ENCODE results near the gene ATXN3L. TPM values are rescaled to one million over a fixed set of nuclear protein-coding genes. Genes with fewer than 3 reads are reported as not detected.
"Not testable (repeated sequence)": the region's sequence is repeated elsewhere in the genome, so short reads cannot be mapped to it uniquely, and the experiment has no call there.

ATXN3L gene
- total RNA-seq, 1 donor from 2014 or later = not detected

DNA sequence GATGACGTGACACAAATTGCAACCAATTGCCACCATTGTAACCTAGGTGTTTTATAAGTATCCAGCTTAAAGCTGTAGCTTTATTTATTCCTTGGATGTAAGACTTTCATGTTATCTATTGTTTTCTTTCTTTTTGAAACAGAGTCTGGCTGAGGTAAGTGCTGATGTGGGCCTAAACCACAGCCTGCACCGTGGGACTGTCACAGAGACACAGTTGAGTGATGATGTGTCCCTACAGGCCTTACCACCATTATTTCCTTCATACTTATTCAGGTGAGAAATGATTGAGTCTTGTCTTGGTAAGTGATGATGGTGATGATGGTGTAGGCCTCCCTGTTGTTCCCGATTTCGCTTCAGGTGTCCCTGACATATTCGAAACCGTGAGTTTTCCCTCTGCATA, 8.3 kb downstream of the ATXN3L start:
- DNase-seq (ENCODE audit: low spot score) = no peak
- intact Hi-C loops (cut with DNase I) = no loop called here

DNA sequence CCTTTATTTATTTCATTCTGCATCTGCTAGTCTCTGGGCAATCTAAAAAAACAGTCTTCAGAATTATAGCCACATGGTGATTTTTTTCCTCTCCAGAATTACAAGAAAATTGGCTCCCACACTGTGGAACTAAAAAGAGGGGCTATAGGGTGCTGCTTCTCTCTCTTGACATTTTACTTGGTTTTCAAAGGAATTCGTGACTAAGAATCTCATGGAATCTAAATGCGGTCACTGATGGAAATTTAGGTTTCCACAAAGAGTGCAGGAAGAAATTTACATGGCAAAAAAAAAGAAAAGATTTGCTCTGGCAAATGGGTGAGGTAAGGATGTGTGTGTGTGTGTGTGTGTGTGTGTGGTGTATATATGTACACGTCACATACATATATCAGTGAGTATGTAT, 10.2 kb downstream of the ATXN3L start:
- DNase-seq (ENCODE audit: low spot score) = no peak
- intact Hi-C loops (cut with DNase I) = no loop called here

DNA sequence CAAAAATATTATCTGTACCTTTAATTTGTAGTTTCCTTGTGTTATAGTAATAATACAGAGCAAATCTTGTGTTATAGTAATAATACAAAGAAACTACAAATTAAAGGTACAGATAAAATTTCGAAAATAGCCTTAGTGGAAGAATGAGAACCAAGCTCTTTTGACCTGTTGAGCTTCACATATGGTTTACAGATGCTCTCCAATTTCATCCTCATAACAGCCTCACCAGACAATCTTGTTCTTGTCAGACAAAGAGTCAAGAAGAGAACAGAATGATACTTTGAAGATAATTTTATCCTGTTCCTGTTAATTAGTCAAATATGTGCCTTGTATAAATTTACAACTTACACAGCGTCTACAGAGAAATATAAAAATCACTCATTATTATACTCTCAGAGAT, 12.8 kb downstream of the ATXN3L start:
- no peak for DNase-seq (ENCODE audit: low spot score)
- intact Hi-C loops (cut with DNase I) = no loop called here

DNA sequence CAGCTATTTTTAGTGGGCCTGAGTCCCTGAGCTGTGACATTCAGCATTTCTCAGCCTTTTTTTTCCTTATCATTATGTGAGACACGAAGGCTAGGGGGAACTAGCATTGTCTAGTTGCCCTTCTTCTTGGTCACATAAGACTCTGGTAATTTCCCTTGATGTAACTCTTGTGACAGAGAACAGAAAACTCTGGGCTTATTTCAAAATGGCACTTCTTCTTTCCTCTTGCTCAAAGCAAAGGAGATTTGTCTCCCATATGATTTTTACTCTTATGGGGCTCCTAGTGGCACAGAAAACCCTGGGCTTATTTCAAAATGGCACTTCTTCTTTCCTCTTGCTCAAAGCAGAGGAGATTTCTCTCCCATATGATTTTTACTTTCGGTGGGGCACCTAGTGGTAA, 14.7 kb downstream of the ATXN3L start:
- DNase-seq (ENCODE audit: low spot score) = no peak
- intact Hi-C loops (cut with DNase I) = no loop called here

DNA sequence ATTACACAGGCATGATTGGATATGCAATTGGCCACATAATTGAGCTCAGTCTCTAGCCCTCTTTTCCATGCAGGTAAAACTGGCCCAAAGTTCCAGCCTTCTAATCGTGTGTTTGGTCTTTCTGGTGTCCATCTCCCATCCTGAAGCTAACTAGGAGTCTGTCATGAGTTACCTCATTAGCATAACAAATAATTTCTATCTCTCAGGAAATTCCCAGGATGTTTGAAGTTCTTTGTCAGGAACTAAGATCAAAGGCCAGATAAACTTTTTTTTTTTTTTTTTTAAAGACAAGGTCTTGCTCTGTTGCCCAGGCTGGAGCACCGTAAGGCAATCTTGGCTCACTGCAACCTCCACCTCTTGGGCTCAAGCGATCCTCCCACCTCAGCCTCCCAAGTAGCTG, 15.8 kb downstream of the ATXN3L start:
- intact Hi-C loops (cut with DNase I) = no loop called here

DNA sequence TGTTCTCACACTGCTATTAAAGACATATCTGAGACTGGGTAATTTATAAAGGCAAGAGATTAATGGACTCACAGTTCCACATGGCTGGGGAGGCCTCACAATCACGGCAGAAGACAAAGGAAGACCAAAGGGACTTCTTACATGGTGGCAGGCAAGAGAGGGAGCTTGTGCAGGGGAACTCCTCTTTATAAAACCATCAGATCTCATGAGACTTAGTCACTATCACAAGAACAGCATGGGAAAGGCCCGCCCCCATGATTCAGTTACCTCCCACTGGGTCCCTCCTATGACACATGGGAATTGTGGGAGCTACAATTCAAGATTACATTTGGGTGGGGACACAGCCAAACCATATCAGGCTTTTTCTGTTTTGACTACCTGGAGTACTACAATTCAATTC, 16.6 kb downstream of the ATXN3L start:
- intact Hi-C loops (cut with DNase I); DNase-seq (ENCODE audit: low spot score): not testable (repeated sequence)

More for the DNA sequence above, 15.8 kb downstream of the ATXN3L start:
- no peak for DNase-seq (ENCODE audit: low spot score)

DNA sequence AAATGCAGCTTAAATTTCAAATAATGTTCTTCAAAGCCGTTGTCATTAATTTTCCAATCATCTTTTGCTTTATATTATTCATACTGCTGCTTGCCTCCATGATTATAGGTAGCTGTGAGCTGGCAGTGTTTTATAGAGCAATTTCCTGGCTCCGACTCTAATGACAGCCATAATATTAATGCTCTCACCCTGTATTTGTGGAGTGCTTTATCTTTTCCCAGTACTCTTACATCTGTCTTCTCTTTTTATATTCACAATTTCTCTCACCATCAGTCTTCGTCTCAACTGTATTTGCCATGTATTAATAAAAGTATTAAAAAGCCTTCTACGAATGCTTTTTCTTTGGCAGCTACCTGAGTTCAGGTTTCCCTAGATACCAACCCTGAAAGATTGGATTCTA, 21.0 kb downstream of the ATXN3L start:
- DNase-seq (ENCODE audit: low spot score) = no peak
- intact Hi-C loops (cut with DNase I) = no loop called here

DNA sequence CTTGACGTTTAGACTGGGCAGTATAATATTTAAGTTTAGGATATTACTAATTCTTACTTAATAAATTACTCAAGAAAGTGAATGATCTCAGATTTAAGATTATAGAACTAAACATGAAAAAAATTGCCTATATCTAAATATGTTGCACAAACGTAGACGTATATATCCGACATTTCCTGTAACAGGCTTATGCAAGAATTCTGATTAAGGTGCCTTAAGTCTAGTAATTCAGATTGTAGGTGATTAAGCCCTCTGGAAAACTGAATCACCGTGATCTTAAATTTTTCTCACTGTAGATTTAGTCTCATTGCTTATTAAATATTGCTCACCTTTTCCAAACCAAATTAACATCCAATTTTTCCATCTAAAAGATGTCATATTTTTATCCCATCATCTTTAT, 24.0 kb downstream of the ATXN3L start:
- intact Hi-C loops (cut with DNase I) = no loop called here

DNA sequence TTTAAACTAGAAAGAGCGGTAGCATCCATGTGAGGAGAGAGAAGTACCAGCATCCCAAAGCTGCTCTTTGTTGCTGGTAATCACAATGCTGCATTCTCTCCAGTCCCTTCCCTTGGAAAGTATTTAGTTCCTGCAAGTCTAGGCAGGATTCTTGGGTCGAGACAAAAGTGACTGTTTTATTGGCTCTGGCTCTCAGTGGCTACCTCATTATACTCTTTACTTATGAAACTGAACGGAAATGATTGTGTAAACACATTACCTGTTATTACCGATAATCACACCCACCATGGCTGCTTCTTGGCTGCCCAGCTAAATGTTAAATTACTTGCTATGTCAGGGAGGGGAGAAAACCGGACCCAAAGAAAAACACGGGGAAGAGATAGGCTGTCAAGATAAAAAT, 26.2 kb downstream of the ATXN3L start:
- DNase-seq (ENCODE audit: low spot score) = no peak
- intact Hi-C loops (cut with DNase I) = no loop called here

More for the DNA sequence above, 24.0 kb downstream of the ATXN3L start:
- no peak for DNase-seq (ENCODE audit: low spot score)

DNA sequence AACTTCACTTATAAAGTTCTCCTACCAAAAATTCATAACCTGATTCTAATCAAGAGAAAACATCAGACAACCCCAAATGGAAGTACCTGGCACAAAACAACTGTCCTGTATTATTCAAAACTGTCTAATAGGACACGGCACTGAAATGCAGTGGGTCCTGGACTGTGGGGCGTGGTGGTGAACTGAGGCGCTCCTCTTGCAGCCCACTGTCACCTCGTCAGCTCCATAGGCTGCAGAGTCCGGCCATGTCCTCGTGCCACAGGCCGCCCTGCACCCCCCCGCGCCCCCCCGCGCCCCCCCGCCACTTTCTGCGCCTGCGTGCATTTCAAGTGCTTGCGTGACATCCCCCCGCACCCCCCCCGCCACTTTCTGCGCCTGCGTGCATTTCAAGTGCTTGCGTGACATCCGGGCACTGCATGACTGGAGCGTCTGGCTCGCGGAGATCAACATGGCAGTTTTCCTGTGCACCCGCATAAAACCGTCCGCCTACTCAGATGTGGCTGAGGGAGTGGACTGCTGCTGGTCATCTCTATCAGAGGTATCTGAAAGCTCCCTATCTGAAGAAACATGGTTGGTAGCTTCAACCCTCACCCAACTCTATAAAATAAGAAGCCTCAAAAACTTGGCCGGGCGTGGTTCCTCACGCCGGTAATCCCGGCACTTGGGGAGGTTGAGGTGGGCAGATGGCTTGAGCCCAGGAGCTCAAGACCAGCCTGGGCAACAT, 28.8 kb downstream of the ATXN3L start:
- intact Hi-C loops (cut with DNase I) = no loop called here
- no peak for DNase-seq (ENCODE audit: low spot score)

DNA sequence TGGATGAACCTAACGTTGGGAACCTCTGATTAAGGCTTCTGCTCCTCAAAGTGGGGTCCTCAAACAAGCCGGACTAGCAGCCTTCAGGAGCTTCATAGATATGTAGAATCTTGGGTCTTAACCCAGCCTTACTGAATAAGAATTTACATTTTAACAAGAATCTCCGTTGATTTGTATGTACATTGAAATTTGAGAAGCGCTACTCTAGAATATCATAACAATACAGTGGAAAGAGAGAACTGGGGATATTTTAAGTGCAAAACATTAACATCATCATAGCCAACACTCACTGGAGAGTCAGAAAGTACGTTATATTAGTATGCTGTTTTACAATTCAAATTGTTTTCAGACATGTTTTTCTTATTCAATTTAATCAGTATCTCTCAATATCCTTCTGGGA, 31.2 kb downstream of the ATXN3L start:
- intact Hi-C loops (cut with DNase I) = no loop called here
- no peak for DNase-seq (ENCODE audit: low spot score)

DNA sequence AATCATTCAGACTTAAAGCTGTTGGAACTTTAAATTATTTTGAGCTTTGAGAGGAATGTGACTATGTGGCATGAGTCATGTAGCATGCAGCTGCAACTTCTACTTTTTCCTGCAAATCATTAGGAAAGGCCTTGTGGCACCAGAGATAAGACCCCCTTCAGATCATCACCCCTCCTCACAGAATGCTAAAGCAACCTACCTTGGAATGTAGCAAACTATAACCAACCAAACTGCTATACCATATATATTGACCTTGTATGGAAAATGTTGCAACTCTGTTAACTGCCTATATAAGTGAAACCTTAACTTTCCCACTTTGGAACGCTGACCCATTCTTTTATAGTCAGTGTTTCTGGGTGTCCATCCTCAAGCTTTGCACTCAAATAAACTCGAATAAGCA, 32.0 kb downstream of the ATXN3L start:
- intact Hi-C loops (cut with DNase I) = no loop called here
- no peak for DNase-seq (ENCODE audit: low spot score)

DNA sequence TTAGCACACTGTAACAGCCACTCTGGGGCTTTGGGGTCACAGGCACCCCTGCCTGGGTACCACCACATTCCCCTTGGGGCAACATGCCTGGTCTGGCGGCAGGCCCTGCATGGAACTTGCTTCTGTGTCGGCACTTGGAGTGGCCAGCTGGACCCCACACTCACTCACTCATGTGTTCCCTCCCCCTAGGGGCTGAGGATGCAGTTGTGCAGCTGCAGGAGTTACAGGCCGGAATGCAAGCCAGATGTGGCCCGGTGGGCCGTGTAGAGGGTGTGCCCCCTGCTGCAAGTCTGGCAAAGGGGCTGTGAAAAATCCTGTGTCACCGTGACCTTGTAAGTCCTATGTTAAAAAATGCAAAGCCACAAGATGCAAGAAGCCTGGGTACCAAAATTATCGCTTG, 34.2 kb downstream of the ATXN3L start:
- intact Hi-C loops (cut with DNase I) = no loop called here
- DNase-seq (ENCODE audit: low spot score) = no peak

DNA sequence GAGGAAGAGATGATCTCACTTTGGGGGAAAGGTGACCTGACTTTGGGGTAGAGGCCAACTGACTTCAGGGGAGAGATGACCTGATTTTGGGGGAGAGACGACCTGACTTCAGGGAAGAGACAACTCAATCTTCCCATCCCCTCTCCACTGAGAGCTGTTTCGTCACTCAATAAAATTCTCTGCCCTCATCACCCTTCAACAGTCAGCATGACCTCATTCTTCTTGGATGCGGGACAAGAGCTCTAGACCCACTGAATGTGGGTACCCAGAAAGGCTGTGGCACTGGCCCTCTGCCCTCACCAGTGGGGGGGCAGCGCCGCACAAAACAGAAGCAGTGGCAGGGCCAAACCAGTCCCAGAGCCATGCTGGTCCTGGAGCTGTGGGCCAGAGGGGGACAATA, 34.6 kb downstream of the ATXN3L start:
- no peak for DNase-seq (ENCODE audit: low spot score)
- intact Hi-C loops (cut with DNase I) = no loop called here

DNA sequence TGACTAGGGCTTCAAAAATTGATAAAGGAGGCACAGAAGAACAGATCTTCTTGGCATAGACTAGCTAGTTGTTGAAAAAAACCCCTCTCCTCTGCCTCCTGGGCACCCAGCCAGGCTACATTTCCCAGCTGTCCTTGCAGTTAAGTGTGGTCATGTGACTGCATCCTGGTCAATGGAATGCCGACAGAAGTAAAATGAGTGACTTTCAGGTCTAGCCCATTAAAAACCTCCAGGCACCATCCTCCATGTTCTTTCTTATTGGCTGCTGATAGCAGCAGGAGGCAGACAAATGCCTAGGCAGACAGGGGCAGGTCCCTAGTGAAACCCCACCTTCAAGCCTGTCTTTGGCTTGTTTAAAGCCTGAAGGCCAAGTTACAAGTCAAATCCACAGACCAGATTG, 35.3 kb downstream of the ATXN3L start:
- no peak for DNase-seq (ENCODE audit: low spot score)
- intact Hi-C loops (cut with DNase I) = no loop called here

DNA sequence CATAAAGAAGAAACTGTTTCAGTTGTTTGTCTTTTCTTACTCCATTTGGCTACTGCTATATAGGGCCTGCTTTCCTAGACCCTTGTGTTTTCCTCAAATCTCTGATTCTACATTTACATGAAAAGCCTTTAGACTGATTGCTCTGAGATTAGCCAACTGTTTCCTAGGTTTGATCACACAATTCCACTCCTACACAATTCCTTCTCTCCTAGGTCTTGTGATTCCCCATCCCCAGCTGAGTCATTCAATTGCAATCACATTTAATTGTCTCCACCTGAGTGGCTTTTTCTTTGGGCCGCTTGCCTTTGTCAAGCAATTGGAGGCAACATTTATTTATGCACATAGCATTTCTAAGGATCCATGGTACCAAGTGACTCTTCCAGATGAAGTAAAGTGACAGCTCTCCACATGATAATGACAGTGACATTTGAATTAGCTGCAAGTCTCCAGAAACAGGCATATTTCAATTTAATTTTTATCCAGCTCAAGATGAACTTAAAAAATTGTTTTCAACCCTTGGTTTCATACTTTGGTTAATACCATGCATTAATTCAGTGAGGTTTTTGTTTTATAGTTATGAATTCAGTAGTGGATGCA, 35.8 kb downstream of the ATXN3L start:
- DNase-seq (ENCODE audit: low spot score) = no peak
- intact Hi-C loops (cut with DNase I) = no loop called here

DNA sequence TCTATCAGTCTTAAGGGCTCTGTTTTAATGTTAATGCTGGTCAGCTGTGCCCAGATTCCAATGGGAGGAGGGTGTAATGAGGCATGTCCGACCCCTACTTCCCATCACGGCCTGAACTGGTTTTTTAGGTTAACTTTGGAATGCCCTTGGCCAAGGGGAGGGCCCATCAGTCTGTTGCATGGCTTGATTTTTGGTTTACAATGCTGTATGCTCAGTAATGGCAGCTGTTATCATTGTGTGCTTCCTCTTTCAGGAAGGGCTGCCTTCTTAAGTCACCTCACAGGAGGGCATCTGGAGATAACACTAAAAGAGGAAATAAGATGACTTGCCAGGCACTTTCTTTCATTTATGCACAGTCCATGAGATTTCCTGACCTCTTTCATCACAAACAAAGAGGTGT, 36.3 kb downstream of the ATXN3L start:
- no peak for DNase-seq (ENCODE audit: low spot score)
- intact Hi-C loops (cut with DNase I) = no loop called here

DNA sequence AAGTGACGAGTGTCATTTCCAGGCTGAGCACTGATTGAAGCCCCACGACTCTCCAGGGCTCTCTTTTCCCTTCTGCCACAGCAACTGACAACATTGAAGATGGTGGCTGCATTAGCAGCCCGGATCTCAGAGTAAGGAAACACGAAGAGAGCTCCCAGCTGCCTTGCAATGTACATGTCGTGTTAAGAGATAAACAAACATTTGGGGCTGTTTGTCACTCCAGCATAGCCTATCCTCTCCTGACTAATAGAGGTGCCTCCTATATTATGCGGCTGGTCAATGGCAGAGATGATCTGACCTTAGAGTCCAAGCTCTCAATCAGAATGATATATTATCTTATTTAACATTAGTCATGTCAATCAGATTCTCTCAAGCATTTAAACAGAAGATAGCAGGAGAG, 38.6 kb downstream of the ATXN3L start:
- no peak for DNase-seq (ENCODE audit: low spot score)
- intact Hi-C loops (cut with DNase I) = no loop called here

DNA sequence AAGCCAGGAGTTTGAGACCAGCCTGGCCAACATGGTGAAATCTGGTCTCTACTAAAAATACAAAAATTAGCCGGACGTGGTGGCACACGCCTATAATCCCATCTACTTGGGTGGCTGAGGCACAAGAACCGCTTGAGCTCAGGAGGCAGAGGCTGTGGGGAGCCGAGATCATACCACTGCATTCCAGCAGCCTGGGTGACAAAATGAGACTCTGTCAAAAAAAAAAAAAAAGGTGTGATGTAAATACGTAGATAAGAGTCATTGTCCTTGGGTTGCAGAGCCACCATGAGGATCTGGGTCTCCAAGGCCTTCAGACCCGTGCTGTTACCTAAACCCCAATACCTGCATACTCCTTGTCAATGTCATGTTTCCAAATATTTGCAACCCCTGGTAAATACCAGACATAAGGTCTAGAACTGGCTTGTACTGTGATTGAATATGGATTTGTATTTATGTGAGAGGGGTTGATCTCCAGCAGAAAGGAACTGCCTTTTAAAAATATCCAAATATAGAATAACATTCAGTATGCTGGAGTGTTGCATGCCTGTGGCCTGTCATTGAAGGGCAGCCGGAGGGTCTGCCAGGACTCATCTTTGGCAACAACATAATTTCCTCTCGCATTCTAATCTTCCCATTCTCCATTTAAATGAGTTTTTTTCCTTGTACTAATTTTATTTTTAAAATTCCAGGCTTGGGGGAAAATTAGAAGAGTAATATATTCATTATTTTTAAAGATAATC, 40.4 kb downstream of the ATXN3L start:
- no peak for DNase-seq (ENCODE audit: low spot score)
- intact Hi-C loops (cut with DNase I) = no loop called here

DNA sequence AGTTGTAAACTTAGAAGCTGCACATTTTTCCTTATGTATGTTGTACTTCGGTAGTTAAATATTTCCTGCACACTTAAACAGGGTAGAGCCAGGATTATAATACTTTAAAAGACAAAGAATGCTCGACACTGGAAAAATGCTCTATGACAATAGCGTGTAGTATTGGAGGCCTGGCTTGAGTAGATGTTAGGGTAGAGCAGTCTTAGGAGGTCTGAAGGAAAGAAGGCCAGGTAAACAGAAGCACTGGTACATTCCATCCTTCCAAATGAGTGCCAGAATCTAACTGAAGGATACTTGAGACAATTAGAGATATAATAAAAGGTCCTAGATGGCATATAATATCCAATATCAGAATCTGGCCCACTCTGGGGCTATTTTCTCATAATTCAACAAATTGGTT, 42.3 kb downstream of the ATXN3L start:
- intact Hi-C loops (cut with DNase I) = no loop called here
- DNase-seq (ENCODE audit: low spot score) = no peak

DNA sequence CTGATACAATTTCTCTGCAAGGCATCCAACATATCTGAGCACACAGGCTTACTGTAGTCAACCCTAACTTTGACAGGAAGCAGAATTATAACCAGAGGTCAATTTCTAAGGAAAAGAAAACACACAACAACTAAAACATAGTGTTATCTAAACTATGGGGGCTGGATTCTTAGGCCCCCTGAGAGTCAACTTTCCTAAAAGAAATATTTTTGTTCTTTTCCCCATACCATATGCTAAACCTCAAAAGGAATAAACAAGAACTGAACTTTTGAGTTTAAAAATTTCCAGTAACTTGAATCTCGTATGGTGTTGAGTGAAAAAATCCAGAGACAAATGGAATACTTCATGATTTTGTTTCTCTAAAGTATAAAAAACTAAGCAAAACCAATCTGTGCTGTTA, 42.9 kb downstream of the ATXN3L start:
- no peak for DNase-seq (ENCODE audit: low spot score)

More for the DNA sequence above, 42.9 kb downstream of the ATXN3L start:
- intact Hi-C loops (cut with DNase I) = no loop called here
